BJ (cell line): ENCODE data around the gene SNX15. TPM values are rescaled to one million over a fixed set of nuclear protein-coding genes. Genes with fewer than 3 reads are reported as not detected.
A peak's percentile ranks its signal among the peaks of the same experiment; 100 is the strongest.

Experiments
- CTCF ChIA-PET: fragments of 350-600 bp; formaldehyde crosslinking; extraction: SDS; loops from one replicate; lab custom pipeline; 2021; ENCODE audit warnings: antibody characterized with exemption, inconsistent platforms; lab: Yijun Ruan, JAX
- POLR2A ChIA-PET: fragments of 300-600 bp; sonication (Branson Sonifier 250); formaldehyde crosslinking; extraction: SDS; loops from one replicate; lab custom pipeline; 2021; ENCODE audit warnings: antibody characterized with exemption; lab: Charles Lee
- DNase-seq: peaks from one replicate; pipeline ENCODE4 v3.0.0-alpha.2; 2011; ENCODE audit warnings: low read depth
- H3K27me3 ChIP-seq: 2 replicates; pipeline ENCODE4 v1.6.0; 2011; ENCODE audit warnings: low read length; ENCODE audit not compliant: control insufficient read depth, insufficient read depth
- H3K36me3 ChIP-seq: 2 replicates; pipeline ENCODE4 v1.5.1; 2011; ENCODE audit warnings: low read length; ENCODE audit not compliant: control insufficient read depth, insufficient read depth
- H3K4me3 ChIP-seq: 2 replicates; pipeline ENCODE4 v1.5.1; 2011; ENCODE audit warnings: low read depth, mild to moderate bottlenecking, control low read depth, low read length
- polyA plus RNA-seq: library from polyadenylated mRNA; depleted of rRNA; stranded (reverse); fragments of >200 nt; gene quantifications from 2 replicates; pipeline ENCODE4 v1.2.3, GENCODE V29; 2011
- TF ChIP-seq, protein P1 (sequence below): IDR thresholded peaks from 2 replicates; pipeline ENCODE4 v1.5.1; 2011; ENCODE audit warnings: low read depth, mild to moderate bottlenecking, control low read depth, inconsistent platforms, low read length, moderate library complexity; ENCODE audit not compliant: insufficient read depth

The SNX15 gene
- polyA plus RNA-seq, 1 experiment, result 15.3 TPM

DNA sequence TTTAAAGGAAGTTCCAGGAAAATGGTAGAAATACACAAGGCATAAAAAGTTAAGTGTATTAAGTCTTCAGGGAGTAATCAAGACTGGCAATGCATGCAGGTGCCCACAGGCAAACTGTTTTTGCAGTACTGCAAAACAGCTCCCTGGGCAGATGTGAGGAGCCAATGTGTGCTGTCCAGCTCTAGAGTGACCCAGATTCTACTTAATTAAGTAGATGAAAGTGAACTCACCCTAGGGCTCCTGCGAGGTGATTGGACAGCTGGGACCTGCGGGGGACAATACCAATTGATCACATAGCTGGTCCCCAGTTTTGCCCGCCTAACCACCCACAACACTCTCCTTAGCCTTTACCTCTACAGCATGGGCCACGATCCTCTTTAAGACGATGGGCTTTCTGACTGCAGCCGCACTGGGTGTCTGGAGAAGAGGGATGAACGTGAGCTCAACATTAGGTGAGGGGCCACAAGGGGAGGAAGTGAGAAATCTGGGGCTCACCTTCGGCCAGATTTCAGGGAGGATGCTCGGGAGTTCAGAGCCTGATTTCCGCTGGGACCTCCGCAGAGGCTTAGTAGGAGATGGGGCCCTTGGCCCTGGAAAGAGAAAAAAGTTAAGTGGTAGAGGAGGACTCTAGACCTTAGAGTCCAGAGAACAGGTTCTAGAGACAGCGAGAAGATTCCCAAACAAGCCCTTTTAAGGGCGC lies 56.0 kb downstream of the SNX15 start:
- Histone ChIP-seq H3K36me3 (peaks cover 21% of the 10 kb centered on the region), H3K4me3 (peak overlapping the region; percentile 50), H3K27me3 (no peaks in the 10 kb centered on the region)
- CTCF ChIA-PET, result interaction anchor here (1.1 to 1.8 kb wide), 3 partner anchors 27 to 69 kb away, joined by 3 to 5 read pairs (median 4); partner anchors contain the start of gene ARL2
- TF ChIP-seq, protein P1, sequence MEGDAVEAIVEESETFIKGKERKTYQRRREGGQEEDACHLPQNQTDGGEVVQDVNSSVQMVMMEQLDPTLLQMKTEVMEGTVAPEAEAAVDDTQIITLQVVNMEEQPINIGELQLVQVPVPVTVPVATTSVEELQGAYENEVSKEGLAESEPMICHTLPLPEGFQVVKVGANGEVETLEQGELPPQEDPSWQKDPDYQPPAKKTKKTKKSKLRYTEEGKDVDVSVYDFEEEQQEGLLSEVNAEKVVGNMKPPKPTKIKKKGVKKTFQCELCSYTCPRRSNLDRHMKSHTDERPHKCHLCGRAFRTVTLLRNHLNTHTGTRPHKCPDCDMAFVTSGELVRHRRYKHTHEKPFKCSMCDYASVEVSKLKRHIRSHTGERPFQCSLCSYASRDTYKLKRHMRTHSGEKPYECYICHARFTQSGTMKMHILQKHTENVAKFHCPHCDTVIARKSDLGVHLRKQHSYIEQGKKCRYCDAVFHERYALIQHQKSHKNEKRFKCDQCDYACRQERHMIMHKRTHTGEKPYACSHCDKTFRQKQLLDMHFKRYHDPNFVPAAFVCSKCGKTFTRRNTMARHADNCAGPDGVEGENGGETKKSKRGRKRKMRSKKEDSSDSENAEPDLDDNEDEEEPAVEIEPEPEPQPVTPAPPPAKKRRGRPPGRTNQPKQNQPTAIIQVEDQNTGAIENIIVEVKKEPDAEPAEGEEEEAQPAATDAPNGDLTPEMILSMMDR, result no peak
- POLR2A ChIA-PET, result no interaction called here
- DNase-seq, result no peak

DNA sequence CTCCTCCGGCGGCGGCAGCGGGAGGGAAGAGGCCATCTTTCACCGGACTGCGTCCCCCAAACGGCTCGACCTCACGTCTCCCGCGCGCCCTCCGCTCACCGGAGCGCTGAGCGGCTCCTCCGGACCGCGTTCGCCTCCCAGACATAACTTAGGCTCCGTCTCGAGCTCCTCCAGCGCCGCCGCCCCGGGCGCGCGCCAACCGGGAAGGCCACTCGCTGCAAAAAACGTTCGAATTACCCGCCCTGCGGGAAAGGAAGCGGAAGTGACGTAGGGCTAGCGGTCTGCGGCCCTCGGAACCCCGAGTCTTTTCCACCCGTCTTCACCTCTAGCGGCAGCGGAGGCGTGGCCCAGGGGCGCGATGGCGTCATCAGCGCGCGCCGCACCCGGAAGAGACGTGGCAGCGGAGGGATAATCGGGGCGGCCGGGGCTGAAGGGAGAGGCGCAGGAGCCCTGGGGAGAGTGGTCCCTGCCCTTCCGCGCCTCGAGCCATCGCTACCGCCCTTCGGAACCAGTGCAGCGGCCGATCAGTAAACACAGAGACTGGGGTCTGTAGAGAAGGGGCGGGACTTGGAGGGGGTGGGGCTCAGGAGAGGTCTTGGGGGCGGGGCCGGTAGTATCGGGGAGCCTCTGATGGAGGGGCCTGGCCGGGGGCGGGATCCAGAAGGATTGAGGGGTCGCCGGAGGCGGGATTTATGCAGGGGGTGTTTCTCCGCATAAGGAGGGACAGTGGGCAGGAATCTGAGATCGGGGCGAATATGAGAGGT lies 56.8 kb downstream of the SNX15 start, which contains the start of the genes CDCA5 and ZFPL1:
Gene CDCA5, minus strand, starts transcription at position 207 of the 764 bp plus-strand sequence. Its CDS starts 62 bp downstream, at position 145.
Gene ZFPL1, plus strand, starts transcription at position 389 of the 764 bp plus-strand sequence. CDS start 477 bp downstream, outside the sequence.
- Histone ChIP-seq H3K4me3 (peak within 1 kb of the TSS; percentile 50), H3K27me3 (no peaks in the 10 kb centered on the region), H3K36me3 (peaks cover 29% of the 10 kb centered on the region)
- POLR2A ChIA-PET, result no interaction called here
- peak; percentile 52 for DNase-seq
- TF ChIP-seq, protein P1, result no peak
- CTCF ChIA-PET, result interaction anchor here (1.1 to 1.8 kb wide), 2 partner anchors 26 to 29 kb away, joined by 3 to 5 read pairs; no protein-coding TSS in a partner anchor

DNA sequence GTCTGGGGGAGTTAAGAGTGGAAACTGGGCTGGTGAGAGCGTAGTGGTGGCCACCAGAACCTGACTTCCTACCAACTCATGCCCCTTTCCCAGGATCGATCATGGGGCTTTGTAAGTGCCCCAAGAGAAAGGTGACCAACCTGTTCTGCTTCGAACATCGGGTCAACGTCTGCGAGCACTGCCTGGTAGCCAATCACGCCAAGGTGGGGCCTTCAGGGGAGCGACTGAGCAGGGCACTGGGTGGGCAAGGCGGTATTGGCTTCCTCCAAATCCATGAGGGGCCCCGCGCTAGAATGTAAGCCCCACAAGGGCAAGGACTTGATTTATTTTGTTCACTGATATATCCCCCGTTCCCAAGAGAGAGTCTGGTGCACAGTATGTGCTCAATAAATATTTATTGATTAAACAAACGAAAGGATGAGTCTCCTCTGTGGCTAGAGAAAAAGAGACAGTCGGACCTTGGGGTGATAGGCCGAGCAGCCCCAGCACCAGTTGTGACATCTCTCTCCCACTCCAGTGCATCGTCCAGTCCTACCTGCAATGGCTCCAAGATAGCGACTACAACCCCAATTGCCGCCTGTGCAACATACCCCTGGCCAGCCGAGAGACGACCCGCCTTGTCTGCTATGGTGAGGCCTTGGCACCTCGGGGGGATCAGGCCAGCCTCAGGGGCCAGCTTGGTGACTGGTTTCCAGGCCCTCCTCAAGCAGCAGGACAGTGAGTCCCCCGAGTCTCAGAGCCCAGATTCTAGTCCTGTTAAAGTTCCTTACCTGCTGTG lies 57.5 kb downstream of the SNX15 start:
- ChIA-PET CTCF (interaction anchor here (0.9 to 1.8 kb wide), 4 partner anchors 10 to 72 kb away, joined by 3 read pairs; partner anchors contain the start of genes TM7SF2 and ZNHIT2), POLR2A (interaction anchor here (0.5 kb wide), 1 partner anchor 71 kb away, joined by 3 read pairs; the partner anchor contains the start of gene ARL2)
- Histone ChIP-seq H3K4me3 (peak overlapping the region; percentile 50), H3K27me3 (no peaks in the 10 kb centered on the region), H3K36me3 (peaks cover 31% of the 10 kb centered on the region)
- no peak for DNase-seq
- TF ChIP-seq, protein P1, result no peak

DNA sequence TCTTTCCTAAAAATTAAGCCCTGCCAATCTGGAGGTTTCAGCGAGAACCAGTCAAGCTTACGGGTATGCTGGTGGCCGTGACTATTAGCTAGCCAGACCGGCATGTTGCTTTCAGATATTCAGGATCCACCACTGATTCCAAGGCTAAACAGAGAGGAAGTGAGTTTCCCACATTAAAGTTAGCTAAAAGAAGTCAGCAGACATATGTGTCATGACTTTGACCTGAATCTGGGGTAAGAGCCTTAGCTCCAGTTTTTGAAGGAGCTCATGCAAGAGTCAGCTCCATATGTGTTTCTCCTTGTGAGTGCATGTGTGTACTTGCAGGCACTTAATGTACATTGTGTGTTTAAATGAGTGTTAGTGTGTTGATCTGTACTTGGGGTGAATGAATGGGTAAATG lies 58.2 kb downstream of the SNX15 start:
- TF ChIP-seq, protein P1, result no peak
- DNase-seq, result no peak
- Histone ChIP-seq H3K36me3 (peaks cover 31% of the 10 kb centered on the region), H3K27me3 (no peaks in the 10 kb centered on the region), H3K4me3 (no peak overlapping the region)
- ChIA-PET CTCF (interaction anchor here (0.9 to 1.8 kb wide), 4 partner anchors 10 to 73 kb away, joined by 3 read pairs; partner anchors contain the start of genes TM7SF2 and ZNHIT2), POLR2A (interaction anchor here (0.5 kb wide), 1 partner anchor 71 kb away, joined by 3 read pairs; the partner anchor contains the start of gene ARL2)
